Smooth muscle cell (in vitro differentiated cells): ENCODE measurements around the gene PNPLA3. TPM values are rescaled to one million over a fixed set of nuclear protein-coding genes. Genes with fewer than 3 reads are reported as not detected.

Source experiments
- DNase-seq: peaks from one replicate; lab custom pipeline; 2025; ENCODE audit not compliant: unreplicated experiment; lab: John Stamatoyannopoulos, UW
- H2AFZ ChIP-seq: fragments of 200-600 bp; sonication (generic); 2 replicates; pipeline ENCODE4 v1.6.0; 2016; ENCODE audit warnings: antibody characterized with exemption, low read depth, mild to moderate bottlenecking
- H3F3A ChIP-seq: fragments of 200-600 bp; sonication (generic); 2 replicates; pipeline ENCODE4 v1.6.0; 2017; ENCODE audit warnings: antibody characterized with exemption, low read depth
- H3K27ac ChIP-seq: fragments of 200-600 bp; sonication (generic); 2 replicates; pipeline ENCODE4 v1.5.1; 2016; ENCODE audit warnings: low read depth, mild to moderate bottlenecking
- H3K27me3 ChIP-seq: fragments of 200-600 bp; sonication (generic); 2 replicates; pipeline ENCODE4 v1.6.1; 2016; ENCODE audit warnings: low read depth, mild to moderate bottlenecking
- H3K36me3 ChIP-seq: fragments of 200-600 bp; sonication (generic); 2 replicates; pipeline ENCODE4 v1.5.1; 2016; ENCODE audit warnings: low read depth
- H3K4me1 ChIP-seq: fragments of 200-600 bp; sonication (generic); 2 replicates; pipeline ENCODE4 v1.5.1; 2016; ENCODE audit warnings: low read depth
- H3K4me2 ChIP-seq: fragments of 200-600 bp; sonication (generic); 2 replicates; pipeline ENCODE4 v1.6.0; 2016; ENCODE audit warnings: mild to moderate bottlenecking
- H3K4me3 ChIP-seq: fragments of 200-600 bp; sonication (generic); 2 replicates; pipeline ENCODE4 v1.5.1; 2016; ENCODE audit warnings: mild to moderate bottlenecking
- H3K79me2 ChIP-seq: fragments of 200-600 bp; sonication (generic); 2 replicates; pipeline ENCODE4 v1.6.0; 2016; ENCODE audit warnings: low read depth, mild to moderate bottlenecking
- H3K9ac ChIP-seq: fragments of 200-600 bp; sonication (generic); 2 replicates; pipeline ENCODE4 v1.6.0; 2016; ENCODE audit warnings: low read depth
- H3K9me3 ChIP-seq: fragments of 200-600 bp; sonication (generic); replicated peaks from 2 replicates; pipeline ENCODE4 v1.5.1; 2016; ENCODE audit warnings: low read depth
- H4K20me1 ChIP-seq: fragments of 200-600 bp; sonication (generic); 2 replicates; pipeline ENCODE4 v1.6.0; 2016; ENCODE audit warnings: low read depth
- WGBS: methylation state at CpG from one replicate; pipeline ENCODE4 v1.1.7; 2016; ENCODE audit warnings: low lambda C conversion rate; 5-methylcytosine and 5-hydroxymethylcytosine counted together
- polyA plus RNA-seq: library from polyadenylated mRNA; unstranded; fragments of >200 nt; fragmentation: Nextera tagmentation; extraction: Ambion mirVana; gene quantifications from 2 replicates; pipeline ENCODE4 v1.2.1, GENCODE V29; 2016
- total RNA-seq: library from RNA; depleted of rRNA; stranded (reverse); fragments of >200 nt; gene quantifications from 2 replicates; pipeline ENCODE4 v1.2.3, GENCODE V29; 2014
- TF ChIP-seq, protein P1 (sequence below): fragments of 200-600 bp; sonication (generic); IDR thresholded peaks from 2 replicates; pipeline ENCODE4 v1.5.1; 2017; ENCODE audit warnings: borderline replicate concordance, mild to moderate bottlenecking, antibody characterized with exemption; ENCODE audit not compliant: insufficient read depth, poor library complexity, severe bottlenecking

PNPLA3 gene
- total and polyA plus RNA-seq, 2 experiments from 2014 or later, result 11.0 to 14.5 TPM

DNA sequence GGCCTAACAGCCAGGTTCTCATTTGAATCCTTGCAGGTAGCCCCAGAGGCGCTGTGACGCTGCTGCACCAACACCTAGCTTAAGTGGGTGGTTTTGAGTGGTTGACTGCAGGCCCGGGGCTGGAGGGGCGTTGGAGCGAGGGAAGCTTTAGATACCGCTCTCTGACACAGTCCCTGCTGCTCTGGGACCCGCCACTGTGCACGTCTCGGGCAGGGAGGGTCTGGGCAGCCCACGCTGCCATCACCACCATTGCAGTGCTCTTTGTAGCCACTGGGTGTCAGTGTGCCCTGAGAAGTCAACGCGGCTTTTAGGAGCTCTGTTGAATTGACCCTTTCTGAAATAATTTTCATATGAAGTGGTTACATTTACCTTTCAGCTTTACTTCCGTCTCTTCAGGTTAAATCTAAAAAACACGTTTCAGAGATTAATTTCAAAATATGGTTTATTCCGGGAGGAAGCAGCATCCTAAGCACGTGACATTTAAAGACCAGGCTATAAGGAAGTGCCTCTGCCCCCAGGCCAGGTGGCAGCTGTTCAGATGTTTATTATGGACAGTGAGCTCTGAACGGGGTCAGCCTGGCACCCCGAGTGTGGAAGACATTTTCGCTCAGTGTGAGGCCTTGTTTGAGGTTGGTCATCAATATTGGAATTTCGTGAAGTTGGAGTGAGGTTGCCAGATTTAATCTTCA, 69.6 kb downstream of the PNPLA3 start:
- no peaks in the 10 kb centered on the region for H3K4me1 ChIP-seq
- no peaks in the 10 kb centered on the region for H3F3A ChIP-seq
- peak; percentile 8 for DNase-seq
- TF ChIP-seq, protein P1, sequence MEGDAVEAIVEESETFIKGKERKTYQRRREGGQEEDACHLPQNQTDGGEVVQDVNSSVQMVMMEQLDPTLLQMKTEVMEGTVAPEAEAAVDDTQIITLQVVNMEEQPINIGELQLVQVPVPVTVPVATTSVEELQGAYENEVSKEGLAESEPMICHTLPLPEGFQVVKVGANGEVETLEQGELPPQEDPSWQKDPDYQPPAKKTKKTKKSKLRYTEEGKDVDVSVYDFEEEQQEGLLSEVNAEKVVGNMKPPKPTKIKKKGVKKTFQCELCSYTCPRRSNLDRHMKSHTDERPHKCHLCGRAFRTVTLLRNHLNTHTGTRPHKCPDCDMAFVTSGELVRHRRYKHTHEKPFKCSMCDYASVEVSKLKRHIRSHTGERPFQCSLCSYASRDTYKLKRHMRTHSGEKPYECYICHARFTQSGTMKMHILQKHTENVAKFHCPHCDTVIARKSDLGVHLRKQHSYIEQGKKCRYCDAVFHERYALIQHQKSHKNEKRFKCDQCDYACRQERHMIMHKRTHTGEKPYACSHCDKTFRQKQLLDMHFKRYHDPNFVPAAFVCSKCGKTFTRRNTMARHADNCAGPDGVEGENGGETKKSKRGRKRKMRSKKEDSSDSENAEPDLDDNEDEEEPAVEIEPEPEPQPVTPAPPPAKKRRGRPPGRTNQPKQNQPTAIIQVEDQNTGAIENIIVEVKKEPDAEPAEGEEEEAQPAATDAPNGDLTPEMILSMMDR, result peak; percentile 97
- no peak overlapping the region for H3K9ac ChIP-seq
- H3K27ac ChIP-seq, result no peak overlapping the region
- 38% methylated on average over 20 of the region's 20 CpGs for WGBS
- peaks cover 41% of the 10 kb centered on the region for H4K20me1 ChIP-seq
- H3K27me3 ChIP-seq, result no peaks in the 10 kb centered on the region
- H3K36me3 ChIP-seq, result peaks cover 9% of the 10 kb centered on the region
- no peak overlapping the region for H3K4me2 ChIP-seq
- no peak overlapping the region for H2AFZ ChIP-seq
- H3K79me2 ChIP-seq, result no peaks in the 10 kb centered on the region
- H3K9me3 ChIP-seq, result no peaks in the 10 kb centered on the region
- no peak overlapping the region for H3K4me3 ChIP-seq

DNA sequence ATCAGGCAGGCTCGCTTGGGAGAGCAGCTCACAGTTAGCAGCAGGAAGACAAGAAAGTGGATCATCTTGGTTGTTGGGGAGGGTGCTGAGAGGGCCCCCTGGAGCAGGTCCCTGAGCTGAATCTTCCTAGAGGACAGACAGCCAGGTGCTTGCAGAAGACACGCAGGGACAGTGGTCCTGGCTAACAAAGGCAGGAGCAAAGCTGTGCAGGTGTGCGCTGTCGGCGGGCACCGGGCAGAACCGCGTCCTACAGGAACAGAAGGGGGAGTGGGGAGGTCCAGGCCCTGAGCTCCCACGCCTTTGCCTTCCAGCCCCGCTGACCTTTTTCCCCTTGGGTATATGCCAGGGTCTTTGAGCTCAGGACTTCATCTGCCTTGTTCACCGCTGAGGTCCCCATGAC, 70.4 kb downstream of the PNPLA3 start:
- Histone ChIP-seq H3K9ac (no peak overlapping the region), H3K27ac (no peak overlapping the region), H4K20me1 (peaks cover 40% of the 10 kb centered on the region), H3K4me1 (no peaks in the 10 kb centered on the region), H3F3A (no peaks in the 10 kb centered on the region), H3K9me3 (no peaks in the 10 kb centered on the region), H3K79me2 (no peaks in the 10 kb centered on the region), H3K27me3 (no peaks in the 10 kb centered on the region), H3K4me2 (no peak overlapping the region), H3K4me3 (no peak overlapping the region), H2AFZ (no peak overlapping the region), H3K36me3 (peaks cover 4% of the 10 kb centered on the region)
- WGBS, result 93% methylated on average over 11 of the region's 11 CpGs
- DNase-seq, result no peak
- TF ChIP-seq, protein P1, result no peak

DNA sequence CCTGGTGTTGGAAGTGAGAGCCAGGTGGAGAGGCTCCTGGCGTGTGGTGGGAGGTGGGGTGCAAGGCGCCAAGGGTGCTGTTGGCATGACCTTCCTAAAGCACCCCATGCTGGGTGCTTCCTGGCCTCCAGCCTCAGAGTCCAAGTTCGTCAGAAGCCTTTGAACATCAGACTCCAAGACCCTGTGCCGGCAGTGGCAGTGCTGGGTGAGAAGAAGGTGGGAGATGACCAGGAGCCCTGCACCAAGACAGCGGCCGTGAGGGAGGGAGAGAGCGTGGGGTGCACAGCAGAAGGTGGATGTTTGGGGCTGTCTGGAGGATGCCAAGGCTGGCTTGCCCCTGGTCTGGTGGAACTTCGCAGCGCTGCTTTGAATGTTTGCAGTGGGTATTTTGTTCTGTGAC, 70.8 kb downstream of the PNPLA3 start:
- Histone ChIP-seq H3K9me3 (no peaks in the 10 kb centered on the region), H3K4me1 (no peaks in the 10 kb centered on the region), H4K20me1 (peaks cover 40% of the 10 kb centered on the region), H2AFZ (no peak overlapping the region), H3K4me2 (no peak overlapping the region), H3K36me3 (peaks cover 4% of the 10 kb centered on the region), H3K9ac (no peak overlapping the region), H3F3A (no peaks in the 10 kb centered on the region), H3K4me3 (no peak overlapping the region), H3K27ac (no peak overlapping the region), H3K79me2 (no peaks in the 10 kb centered on the region), H3K27me3 (no peaks in the 10 kb centered on the region)
- WGBS, result 92% methylated on average over 9 of the region's 9 CpGs
- DNase-seq, result no peak
- TF ChIP-seq, protein P1, result no peak

DNA sequence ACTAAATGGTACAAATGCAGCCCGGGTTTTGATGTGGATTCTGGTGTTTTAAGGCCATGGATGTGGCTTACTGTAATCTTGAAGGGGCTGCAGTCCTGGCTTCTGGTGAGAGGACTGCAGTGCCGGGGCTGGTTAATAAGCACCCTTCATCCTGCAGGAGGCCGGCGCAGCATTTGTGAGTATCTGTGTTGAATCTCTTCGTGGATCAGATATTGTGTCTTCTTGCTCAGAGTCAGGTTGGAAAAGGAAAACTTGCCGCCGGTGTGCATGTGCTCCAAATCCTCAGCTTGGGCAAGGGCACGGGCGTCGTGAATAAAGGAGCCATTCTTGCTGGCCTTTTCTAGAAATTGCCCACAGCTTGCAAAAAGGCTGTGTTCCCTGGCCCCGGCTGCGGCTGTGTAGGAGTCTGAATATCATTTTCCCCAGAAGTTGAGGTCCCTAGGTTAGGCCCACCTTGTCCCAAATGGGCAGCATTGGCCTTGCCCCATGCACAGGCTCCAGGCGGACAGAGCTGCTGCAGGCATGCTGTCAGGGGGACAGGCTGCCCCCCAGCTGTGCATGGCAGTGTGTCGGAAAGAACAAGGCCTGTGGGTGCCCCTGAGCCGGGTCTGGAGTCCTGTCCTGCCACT, 71.6 kb downstream of the PNPLA3 start:
- Histone ChIP-seq H3K9ac (no peak overlapping the region), H3K4me2 (no peak overlapping the region), H3K9me3 (no peaks in the 10 kb centered on the region), H3K4me1 (no peaks in the 10 kb centered on the region), H2AFZ (no peak overlapping the region), H3K4me3 (no peak overlapping the region), H4K20me1 (peaks cover 40% of the 10 kb centered on the region), H3K79me2 (no peaks in the 10 kb centered on the region), H3K36me3 (peaks cover 4% of the 10 kb centered on the region), H3K27me3 (no peaks in the 10 kb centered on the region), H3F3A (no peaks in the 10 kb centered on the region), H3K27ac (no peak overlapping the region)
- DNase-seq, result no peak
- TF ChIP-seq, protein P1, result no peak
- WGBS, result 95% methylated on average over 15 of the region's 15 CpGs
